Activated CD4-positive, alpha-beta T cell treated with anti-CD3 and anti-CD28 coated beads, Interleukin-2, amount 50 U/mL, for 24 hours (primary cell): Measurements from ENCODE around the gene FAM193A.
"Not testable (repeated sequence)": the region's sequence is repeated elsewhere in the genome, so short reads cannot be mapped to it uniquely, and the experiment has no call there.

Source experiments
- DNase-seq, 2 donors: peaks; one replicate each; pipeline ENCODE4 v3.0.0-alpha.2; 2020; ENCODE audit warnings: low read depth in 1 of 2, low spot score in 1 of 2

FAM193A gene

GRCh38 chr4:2723751-2724150, 187.3 kb downstream of the FAM193A start:
- no peak for DNase-seq

DNA sequence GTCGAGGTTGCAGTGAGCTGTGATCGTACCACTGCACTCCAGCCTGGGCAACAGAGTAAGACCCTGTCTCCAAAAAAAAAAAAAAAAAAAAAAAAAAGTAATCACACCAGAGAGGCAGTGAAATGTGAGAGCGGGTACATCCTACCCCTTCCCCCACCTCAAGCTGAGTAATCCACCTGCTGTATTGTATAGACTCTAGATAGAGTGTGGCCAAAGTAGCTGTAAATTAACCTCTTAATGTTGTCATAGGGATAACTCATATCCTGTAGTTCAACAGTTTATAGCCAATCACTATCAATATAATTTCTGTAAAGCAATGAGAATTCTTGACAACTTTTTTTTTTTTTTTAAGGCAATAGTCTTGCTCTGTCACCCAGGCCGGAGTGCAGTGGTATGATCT, 188.9 kb downstream of the FAM193A start:
- no peak for DNase-seq

DNA sequence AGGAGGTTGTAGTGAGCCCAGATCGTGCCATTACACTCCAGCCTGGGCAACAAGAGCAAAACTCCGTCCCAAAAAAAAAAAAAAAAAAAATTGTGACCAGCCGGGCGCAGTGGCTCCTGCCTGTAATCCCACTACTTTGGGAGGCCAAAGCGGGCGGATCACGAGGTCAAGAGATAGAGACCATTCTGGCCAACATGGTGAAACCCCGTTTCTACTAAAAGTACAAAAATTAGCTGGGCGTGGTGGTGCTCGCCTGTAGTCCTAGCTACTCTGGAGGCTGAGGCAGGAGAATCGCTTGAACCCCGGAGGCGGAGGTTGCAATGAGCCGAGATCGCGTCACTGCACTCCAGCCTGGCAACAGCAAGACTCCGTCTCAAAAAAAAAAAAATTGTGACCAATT, 190.4 kb downstream of the FAM193A start:
- not testable (repeated sequence) for DNase-seq

DNA sequence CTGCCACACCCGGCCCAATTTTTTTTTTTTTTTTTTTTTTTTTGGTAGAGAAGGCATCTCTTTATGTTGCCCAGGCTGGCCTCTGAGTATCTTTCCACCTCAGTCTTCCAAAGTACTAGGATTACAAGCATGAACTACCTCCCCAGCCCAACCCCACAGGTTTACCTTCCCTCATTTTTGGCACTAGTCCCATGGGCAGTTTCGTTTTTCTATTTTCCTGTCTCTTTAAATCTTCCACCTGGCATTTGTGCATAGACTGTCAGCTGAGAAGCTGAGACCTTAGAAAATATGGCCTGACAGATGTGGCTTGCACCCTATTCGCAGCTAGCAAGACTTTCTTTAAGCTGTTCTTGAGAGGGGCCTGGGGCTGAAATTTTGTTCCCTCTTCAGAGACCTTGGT, 191.8 kb downstream of the FAM193A start:
- no peak for DNase-seq

GRCh38 chr4:2728806-2729532, 192.5 kb downstream of the FAM193A start:
- DNase-seq = no peak

GRCh38 chr4:2729533-2729875, 193.1 kb downstream of the FAM193A start:
- no peak for DNase-seq

DNA sequence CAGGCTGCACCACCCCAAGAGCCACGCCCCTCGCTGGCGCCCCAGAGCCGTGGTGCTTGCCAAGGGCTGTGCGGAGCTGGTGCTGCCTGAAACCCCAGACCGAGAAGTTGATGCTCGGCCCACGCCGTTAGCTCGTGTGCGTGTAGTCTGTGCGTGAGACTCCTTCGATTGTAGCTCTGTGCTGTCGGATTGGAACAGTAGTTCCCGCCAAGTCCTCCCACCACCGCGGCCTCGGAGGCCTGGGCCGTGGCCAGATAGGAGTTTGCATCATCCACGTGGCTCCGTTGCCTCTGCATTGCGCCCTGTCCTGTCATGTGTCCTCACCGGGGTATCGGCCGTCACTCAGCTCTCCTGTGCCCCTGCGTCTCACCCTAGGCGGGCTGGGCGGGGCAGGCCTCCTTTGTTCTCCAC, 195.5 kb downstream of the FAM193A start:
- DNase-seq = no peak

GRCh38 chr4:2732526-2732925, 196.1 kb downstream of the FAM193A start:
- no peak for DNase-seq

DNA sequence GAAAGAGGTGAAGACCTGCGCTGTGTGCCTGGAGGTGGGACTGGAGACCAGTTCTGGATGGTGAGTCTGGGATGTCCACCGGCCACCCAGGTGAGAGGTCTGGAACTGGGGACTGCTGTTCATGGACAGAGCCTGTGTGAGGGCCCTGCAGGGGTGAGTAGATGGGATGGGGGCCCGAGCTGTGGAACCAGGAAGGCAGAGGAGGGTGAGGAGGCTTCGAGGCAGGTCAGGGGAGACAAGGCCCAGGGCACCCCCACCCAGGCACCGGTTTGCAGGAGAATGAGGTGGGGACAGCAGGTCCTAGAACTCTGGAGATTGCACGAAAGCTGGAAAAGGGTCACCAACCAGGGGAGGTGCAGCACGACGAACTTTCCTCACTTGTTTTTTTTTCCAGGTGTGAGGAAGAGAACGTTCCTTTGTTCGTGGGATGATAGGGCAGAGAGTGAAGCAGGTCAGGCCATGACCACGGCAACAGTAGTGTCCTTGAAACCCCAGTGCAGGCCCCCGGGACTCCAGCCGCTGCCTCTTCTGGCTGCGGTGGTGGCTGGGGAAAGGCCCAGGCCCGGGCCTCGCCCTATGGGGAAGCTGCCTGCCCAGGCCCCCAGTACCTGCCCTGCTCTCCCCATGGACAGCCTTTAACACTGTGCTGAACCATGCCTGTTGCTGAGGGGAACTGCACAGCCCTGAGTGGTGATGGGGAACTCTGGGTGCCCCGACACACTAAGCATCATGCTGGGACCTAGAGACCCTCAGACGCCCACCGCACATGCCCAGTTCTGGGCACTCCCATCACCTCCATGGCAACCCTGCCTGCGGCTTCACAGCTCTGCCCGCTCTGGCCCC, 196.8 kb downstream of the FAM193A start:
- no peak for DNase-seq

GRCh38 chr4:2733844-2734574, 197.6 kb downstream of the FAM193A start:
- DNase-seq = no peak

- no peak for DNase-seq
Measured at GRCh38 chr4:2734612-2735011, 198.2 kb downstream of the FAM193A start.

GRCh38 chr4:2735869-2736268, 199.4 kb downstream of the FAM193A start:
- no peak for DNase-seq

DNA sequence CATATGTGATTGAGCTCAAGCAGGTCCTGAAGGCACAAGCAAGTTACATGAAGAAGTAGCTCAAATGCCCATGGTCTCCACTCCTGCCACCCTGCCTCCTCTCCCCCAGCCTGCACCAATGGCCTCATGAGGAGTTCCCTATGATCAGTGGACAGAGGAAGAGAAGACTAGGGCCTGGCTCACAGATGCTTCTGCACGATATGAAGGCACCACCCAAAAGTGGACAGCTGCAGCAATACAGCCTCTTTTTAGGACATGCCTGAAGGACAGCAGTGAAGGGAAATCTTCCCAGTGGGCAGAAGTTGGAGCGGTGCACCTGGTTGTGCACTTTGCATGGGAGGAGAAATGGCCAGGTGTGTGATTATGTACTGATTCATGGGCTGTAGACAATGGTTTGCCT, 201.8 kb downstream of the FAM193A start:
- not testable (repeated sequence) for DNase-seq

GRCh38 chr4:2741626-2742025, 205.2 kb downstream of the FAM193A start:
- DNase-seq = no peak

- no peak for DNase-seq
Measured at GRCh38 chr4:2742081-2742822, 205.8 kb downstream of the FAM193A start.

DNA sequence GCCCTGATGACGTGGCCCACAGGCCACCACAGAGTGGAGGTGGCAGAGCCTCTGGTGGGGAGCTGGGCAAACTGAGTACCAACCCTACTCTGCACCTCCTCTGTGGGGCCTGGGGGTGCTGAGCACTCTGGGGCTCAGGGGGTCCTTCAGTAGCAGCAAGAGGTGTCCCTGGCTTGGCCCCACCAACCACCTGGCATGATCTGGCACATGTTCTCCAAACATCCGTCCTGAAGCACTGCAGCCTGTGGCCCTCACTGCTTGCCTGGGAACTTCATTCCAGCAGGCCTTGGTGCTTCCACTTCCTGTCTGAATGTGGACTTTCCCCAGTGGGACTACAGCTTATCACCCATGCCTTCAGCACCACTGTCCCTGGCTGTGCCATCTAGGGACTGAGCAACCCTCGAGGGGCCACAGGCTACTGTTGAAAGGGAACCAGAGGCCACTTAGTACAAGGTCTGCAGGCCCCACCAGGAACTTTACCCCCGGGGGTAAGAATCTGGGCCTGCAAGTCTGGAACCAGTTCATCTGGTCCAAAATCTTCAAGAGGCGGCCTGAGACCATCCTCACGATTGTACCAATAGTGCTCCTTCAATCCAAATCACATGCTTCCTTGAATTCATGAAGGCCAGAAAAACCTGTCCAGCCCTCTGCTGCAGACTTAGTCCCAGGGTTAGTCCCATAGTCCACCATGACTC, 206.5 kb downstream of the FAM193A start:
- no peak for DNase-seq

DNA sequence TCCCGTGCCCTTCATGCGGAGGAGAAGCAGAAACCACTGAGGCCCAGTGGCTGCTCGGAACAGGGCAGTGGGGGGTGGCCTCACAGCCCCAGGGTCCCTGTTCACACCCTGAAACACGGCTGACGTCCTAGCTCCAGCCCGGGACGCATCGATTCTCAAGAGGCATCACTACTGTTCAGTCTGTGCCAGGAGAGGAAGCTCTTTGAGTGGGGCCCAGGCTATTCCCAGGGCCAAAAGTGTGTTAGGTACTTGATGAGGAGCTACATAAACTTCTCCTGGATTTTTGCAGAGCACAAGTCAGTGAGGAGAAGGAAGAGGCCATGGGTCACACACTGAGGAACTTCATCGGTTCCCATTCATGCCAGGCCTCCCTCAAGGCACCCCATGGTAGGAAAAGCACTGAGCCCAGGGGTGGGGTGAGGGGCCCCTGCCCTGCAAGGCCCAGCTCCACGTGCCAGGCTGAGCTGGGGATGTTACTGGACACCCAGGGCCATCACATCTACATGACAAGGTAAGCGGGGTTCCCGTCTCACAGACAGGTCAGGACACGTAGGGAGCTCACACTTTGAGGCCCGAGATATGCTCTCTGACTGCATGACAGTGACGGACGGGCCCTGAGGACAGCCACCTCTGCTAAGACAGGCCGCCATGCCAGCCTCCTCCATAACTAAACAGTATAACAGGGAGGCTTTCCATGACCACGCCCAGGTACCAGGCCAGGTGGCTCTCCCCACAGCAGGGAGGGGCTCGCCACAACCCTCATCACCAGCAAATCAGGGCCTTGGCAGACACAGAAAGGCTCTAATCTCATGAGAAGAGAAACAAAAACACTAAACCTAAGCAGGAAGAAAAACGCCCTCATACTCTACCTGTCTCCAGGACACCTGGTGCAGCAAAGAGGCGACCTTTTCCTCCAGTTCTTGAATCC, 207.3 kb downstream of the FAM193A start:
- DNase-seq = no peak

GRCh38 chr4:2744576-2745270, 208.3 kb downstream of the FAM193A start:
- no peak for DNase-seq

- no peak for DNase-seq
Measured at GRCh38 chr4:2745516-2745915, 209.1 kb downstream of the FAM193A start.
